GM12892 (cell line): ENCODE measurements around the gene SRPX.

ENCODE experiments used
- POLR2A ChIP-seq: IDR thresholded peaks from 2 replicates; pipeline ENCODE4 v1.6.1; 2011; ENCODE audit warnings: low read depth, low read length, control low read depth
- TAF1 ChIP-seq: IDR thresholded peaks from 2 replicates; pipeline ENCODE4 v1.6.1; 2011; ENCODE audit warnings: low read depth, mild to moderate bottlenecking, control low read depth, low read length, borderline replicate concordance

DNA sequence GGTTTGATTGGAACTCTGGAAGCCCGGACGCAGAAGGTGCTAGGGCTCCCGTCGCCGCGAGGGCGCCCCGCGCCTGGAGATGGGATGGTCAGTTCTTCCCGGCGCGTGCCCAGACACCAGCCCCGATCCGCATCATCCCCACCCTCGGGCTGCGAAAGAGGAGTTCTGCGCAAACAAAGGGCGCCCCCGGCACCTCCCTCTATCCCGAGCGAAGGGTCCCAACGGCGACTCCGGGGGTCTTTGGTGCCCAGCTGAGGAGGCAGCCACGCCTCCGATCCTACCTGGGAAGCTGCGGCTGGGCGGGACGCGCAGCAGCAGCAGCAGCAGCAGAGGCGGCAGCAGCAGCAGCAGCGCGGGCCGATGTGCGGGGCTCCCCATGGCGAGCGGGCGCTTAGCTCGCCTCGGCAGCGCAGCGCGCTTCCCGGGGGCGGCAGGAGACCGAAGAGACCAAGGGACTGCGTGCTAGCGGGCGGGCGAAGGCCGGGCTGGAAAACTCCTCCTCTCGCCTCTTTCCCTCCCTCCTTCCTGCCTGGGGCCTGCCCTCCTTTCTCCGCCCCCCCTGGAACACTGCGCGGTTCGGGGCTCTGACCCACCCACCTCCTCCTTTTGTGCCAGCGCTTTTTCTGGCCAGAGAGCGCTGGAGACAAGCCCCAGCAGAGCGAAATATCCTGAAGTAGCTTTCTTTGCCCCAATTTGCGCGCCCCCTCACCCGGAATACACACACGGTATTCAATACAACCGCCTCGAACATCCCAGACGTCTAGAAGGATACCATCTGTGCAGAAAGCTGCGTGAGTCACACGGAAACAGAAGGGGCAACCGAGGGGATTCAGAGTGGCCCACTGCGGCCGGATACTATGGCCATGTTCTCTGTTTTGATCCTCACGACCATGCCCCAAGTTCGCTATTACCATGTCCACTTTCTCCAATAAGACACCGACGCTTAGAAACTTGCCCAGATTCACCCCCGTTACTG, at the start of gene SRPX:
- no peak for TF ChIP-seq POLR2A
- no peak for TF ChIP-seq TAF1
